IgD-negative memory B cell (primary cell): ENCODE measurements around the gene BRPF3. TPM values are rescaled to one million over a fixed set of nuclear protein-coding genes. Genes with fewer than 3 reads are reported as not detected.

Source experiments
- H3K27ac Mint-ChIP-seq, 3 donors: one replicate each; pipeline ENCODE4 v1.8.0; 2020 to 2022; ENCODE audit warnings: mild to moderate bottlenecking in 3 of 3, mixed read lengths in 3 of 3, moderate library complexity in 1 of 3
- H3K27me3 Mint-ChIP-seq: one replicate; pipeline ENCODE4 v1.8.0; 2021; ENCODE audit warnings: mixed read lengths
- H3K36me3 Mint-ChIP-seq: one replicate; pipeline ENCODE4 v1.8.0; 2020; ENCODE audit warnings: mild to moderate bottlenecking, mixed read lengths
- H3K4me1 Mint-ChIP-seq, 3 donors: one replicate each; pipeline ENCODE4 v1.8.0; 2020 to 2022; ENCODE audit warnings: mixed read lengths in 3 of 3, mild to moderate bottlenecking in 1 of 3
- H3K4me3 Mint-ChIP-seq, 4 donors: one replicate each; pipeline ENCODE4 v1.8.0; 2020 to 2022; ENCODE audit warnings: mild to moderate bottlenecking in 4 of 4, mixed read lengths in 4 of 4, moderate library complexity in 3 of 4
- H3K9me3 Mint-ChIP-seq, 3 donors: one replicate each; pipeline ENCODE4 v1.8.0; 2020 to 2021; ENCODE audit warnings: mixed read lengths in 3 of 3, mild to moderate bottlenecking in 1 of 3
- polyA plus RNA-seq: library from polyadenylated mRNA; unstranded; fragments of 300-500 nt; fragmentation: Illumina TruSeq; gene quantifications from one replicate; pipeline ENCODE4 v1.2.3, GENCODE V29; 2021

Gene BRPF3
- polyA plus RNA-seq, 1 donor from 2014 or later = 8.9 TPM

DNA sequence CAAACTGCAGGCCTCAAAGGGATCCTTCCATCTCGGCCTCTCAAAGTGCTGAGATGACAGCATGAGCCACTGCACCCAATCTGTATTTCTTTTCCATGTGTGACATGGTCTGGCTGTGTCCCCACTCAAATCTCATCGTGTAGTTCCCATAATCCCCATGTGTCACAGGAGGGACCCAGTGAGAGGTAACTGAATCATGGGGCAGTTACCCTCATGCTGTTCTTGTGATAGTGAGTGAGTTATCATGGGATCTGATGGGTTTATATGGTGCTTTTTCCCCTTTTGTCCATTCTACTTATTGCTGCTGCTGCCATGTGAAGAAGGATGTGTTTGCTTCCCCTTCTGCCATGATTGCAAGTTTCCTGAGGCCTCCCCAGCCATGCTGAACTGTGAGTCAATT lies 10.3 kb upstream of the BRPF3 start:
- Mint-ChIP-seq H3K27ac (peak overlapping the region in 1 of 3 donors; percentile 50), H3K4me1 (no peaks in the 10 kb centered on the region), H3K9me3 (peaks cover 0 to 2% (median 0%) of the 10 kb centered on the region in 3 donors), H3K27me3 (no peaks in the 10 kb centered on the region), H3K36me3 (peaks cover 7% of the 10 kb centered on the region), H3K4me3 (no peak overlapping the region)

DNA sequence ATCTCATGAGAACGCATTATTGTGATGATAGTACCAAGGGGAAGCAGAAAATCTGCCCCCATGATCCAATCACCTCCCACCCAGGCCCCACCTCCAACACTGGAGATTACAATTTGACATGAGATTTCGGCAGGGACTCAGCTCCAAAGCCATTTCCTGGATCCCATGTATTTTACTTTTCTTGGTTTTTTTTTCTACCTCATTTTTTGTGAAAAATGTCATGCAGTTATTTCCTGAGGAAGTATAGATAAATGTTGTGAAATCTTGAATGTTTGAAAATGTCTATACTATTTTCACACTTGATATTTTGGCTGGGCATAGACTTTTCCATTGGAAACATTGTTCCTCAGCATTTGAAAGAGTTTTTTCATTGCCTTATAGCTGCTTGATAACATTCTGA lies 9.1 kb upstream of the BRPF3 start:
- Mint-ChIP-seq H3K27me3 (no peaks in the 10 kb centered on the region), H3K4me1 (no peaks in the 10 kb centered on the region), H3K27ac (no peak overlapping the region), H3K9me3 (peaks cover 0 to 2% (median 0%) of the 10 kb centered on the region in 3 donors), H3K36me3 (peaks cover 6% of the 10 kb centered on the region), H3K4me3 (no peak overlapping the region)

DNA sequence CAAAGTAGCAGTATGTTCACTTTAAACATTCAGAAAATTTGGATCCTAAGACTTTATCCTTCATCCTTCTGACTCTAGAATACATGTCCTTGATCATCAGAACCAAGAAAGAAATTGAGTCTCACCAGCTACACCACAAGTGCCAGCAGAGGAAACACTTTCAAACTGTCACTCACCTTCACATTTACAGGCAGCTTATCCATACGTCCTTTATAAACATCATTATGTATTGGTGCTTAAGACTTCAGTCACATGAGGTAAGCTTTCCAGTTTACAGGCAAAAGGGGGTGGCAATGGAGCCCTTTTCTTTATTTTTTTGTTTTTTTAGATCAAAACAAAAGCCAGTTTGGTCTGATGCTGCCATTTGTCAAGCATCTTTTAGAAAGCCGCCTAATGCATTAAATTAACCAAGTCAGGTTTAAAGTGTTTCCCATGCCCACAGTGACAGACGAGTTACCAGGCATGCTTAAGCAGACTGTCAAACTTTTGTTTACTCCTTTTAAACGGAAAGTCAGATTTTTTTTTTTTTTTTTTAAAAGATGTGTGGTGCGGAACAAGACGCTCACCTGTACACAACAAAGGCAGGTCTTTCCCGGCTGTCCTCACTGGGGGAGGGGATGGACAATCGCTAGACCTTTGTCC lies 952 bp upstream of the BRPF3 start:
- peak overlapping the region; percentile 86 to 93 (median 92) for H3K4me3 Mint-ChIP-seq
- H3K27ac Mint-ChIP-seq = peak overlapping the region; percentile 84 to 95 (median 86)
- H3K27me3 Mint-ChIP-seq = no peaks in the 10 kb centered on the region
- peaks cover 1% of the 10 kb centered on the region for H3K36me3 Mint-ChIP-seq
- H3K4me1 Mint-ChIP-seq = peaks cover 5 to 18% (median 14%) of the 10 kb centered on the region in 3 donors
- no peaks in the 10 kb centered on the region for H3K9me3 Mint-ChIP-seq

DNA sequence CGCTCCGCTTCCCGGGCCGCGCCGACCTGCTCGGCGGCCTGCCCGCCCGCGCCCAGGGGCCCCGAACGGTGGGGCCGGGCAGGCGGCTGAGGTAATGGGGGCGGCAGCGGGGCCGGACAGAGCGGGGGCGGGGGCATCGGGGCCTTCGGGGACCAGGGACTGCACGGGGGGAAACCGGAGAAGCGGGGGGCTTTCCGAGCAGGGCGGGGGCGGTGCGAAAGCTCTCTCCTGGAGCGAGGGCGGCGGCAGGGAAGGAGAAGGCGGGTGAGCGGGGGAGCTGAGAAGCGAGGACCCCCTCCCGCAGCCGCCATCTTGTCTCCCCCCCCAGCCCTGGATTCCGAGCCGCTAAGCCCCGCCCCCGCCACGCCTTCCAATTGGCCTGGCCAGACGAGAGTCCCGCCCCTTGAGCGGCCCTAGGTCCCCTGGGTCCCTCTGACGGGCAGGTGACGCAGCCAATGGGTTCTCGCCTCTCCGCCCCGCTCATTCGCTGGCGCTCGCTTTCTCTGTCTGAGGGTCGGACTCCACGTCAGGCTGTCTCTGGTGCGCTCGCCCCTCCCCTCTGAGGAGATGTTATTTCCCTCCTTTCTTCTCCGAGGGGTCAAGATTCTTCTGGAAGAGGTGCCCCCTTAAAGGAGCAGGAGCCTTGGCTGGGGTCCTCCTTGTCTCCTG lies 470 bp downstream of the BRPF3 start:
- H3K27me3 Mint-ChIP-seq = no peaks in the 10 kb centered on the region
- peaks cover 0 to 2% (median 0%) of the 10 kb centered on the region in 3 donors for H3K9me3 Mint-ChIP-seq
- H3K36me3 Mint-ChIP-seq = peaks cover 1% of the 10 kb centered on the region
- H3K4me1 Mint-ChIP-seq = peaks cover 8 to 27% (median 22%) of the 10 kb centered on the region in 3 donors
- H3K4me3 Mint-ChIP-seq = peak overlapping the region; percentile 86 to 96 (median 96)
- H3K27ac Mint-ChIP-seq = peak overlapping the region; percentile 78 to 98 (median 94)

DNA sequence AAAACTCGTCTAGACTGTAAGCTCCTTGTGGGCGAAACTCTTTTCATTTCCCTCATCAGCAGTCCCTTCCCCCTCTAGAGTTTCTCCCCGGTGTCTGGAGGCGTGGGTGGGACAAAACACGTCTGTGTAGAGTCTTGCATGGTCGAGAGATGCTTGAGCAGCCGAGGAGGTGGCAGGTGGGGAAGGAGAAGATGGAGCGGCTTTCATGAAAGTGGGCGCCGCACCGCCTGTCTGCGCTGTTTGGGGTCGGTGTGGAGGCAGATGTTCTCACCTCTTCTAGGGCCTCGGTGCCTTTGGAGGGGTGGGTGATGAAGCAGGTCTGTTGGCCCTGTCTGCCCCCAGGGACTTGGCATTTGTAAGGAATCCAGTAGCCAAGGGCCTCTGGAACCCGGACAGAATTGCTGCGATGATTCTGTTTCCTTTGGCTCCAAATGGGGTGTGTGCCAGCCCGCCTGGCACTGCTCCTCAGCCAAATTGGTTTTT lies 1.2 kb downstream of the BRPF3 start:
- peaks cover 0 to 2% (median 0%) of the 10 kb centered on the region in 3 donors for H3K9me3 Mint-ChIP-seq
- peaks cover 8 to 33% (median 24%) of the 10 kb centered on the region in 3 donors for H3K4me1 Mint-ChIP-seq
- H3K36me3 Mint-ChIP-seq = peaks cover 1% of the 10 kb centered on the region
- peak overlapping the region; percentile 73 to 98 (median 94) for H3K27ac Mint-ChIP-seq
- H3K4me3 Mint-ChIP-seq = peak overlapping the region; percentile 86 to 96 (median 96)
- no peaks in the 10 kb centered on the region for H3K27me3 Mint-ChIP-seq

DNA sequence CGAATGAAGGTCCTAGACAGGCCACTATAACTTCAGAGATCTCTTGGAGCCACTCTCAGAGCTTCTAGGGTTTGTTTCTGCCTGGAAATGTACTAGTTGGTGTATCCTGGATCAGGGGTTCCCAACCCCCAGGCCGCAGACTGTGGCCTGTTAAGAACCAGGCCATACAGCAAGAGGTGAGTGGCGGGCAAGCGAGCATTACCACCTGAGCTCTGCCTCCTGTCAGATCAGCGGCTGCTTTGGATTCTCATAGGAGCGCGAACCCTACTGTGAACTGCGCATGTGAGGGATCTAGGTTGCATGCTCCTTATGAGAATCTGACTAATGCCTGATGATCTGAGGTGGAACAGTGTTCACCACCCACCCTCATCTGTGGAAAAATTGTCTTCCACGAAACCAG lies 2.4 kb downstream of the BRPF3 start:
- Mint-ChIP-seq H3K36me3 (peaks cover 1% of the 10 kb centered on the region), H3K27me3 (no peaks in the 10 kb centered on the region), H3K4me1 (peaks cover 13 to 38% (median 32%) of the 10 kb centered on the region in 3 donors), H3K9me3 (peaks cover 0 to 2% (median 0%) of the 10 kb centered on the region in 3 donors), H3K27ac (peak overlapping the region in 1 of 3 donors; percentile 12), H3K4me3 (peak overlapping the region in 2 of 4 donors; percentile 18 to 96)

DNA sequence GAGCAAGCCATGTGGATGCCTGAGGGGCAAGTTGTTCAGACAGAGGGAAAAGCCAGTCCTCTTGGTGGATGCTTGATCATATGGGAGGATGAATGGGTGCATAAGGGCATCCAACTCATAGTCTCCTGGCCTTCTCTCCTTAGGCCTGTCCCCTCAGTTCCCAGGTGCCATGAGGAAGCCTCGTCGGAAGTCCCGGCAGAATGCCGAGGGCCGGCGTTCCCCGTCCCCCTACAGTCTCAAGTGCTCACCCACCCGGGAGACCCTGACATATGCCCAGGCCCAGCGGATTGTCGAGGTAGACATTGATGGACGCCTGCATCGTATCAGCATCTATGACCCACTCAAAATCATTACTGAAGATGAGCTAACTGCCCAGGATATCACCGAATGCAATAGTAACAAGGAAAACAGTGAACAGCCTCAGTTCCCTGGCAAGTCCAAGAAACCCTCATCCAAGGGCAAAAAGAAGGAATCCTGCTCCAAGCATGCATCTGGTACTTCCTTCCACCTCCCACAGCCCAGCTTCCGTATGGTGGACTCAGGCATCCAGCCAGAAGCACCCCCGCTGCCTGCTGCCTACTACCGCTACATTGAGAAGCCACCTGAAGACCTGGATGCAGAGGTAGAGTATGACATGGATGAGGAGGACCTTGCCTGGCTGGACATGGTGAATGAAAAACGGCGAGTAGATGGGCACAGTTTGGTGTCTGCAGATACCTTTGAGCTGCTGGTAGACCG lies 3.8 kb downstream of the BRPF3 start:
- Mint-ChIP-seq H3K9me3 (peaks cover 0 to 2% (median 0%) of the 10 kb centered on the region in 3 donors), H3K4me3 (peak overlapping the region in 2 of 4 donors; percentile 45 to 96), H3K4me1 (peaks cover 14 to 43% (median 34%) of the 10 kb centered on the region in 3 donors), H3K36me3 (no peaks in the 10 kb centered on the region), H3K27ac (peak overlapping the region in 1 of 3 donors; percentile 41), H3K27me3 (no peaks in the 10 kb centered on the region)

DNA sequence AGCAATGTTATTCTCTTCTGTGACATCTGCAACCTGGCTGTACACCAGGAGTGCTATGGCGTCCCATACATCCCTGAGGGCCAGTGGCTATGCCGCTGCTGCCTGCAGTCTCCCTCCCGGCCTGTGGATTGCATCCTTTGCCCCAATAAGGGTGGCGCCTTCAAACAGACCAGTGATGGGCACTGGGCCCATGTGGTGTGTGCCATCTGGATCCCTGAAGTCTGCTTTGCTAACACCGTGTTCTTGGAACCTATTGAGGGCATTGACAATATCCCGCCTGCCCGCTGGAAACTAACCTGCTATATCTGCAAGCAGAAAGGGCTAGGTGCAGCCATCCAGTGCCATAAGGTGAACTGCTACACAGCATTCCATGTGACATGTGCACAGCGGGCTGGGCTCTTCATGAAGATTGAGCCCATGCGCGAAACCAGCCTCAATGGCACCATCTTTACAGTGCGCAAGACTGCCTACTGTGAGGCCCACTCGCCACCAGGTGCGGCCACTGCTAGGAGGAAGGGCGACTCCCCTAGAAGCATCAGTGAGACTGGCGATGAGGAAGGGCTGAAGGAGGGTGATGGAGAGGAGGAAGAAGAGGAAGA lies 4.6 kb downstream of the BRPF3 start:
- Mint-ChIP-seq H3K27ac (peak overlapping the region in 2 of 3 donors; percentile 41 to 87), H3K27me3 (no peaks in the 10 kb centered on the region), H3K9me3 (peaks cover 0 to 2% (median 0%) of the 10 kb centered on the region in 3 donors), H3K4me3 (no peak overlapping the region), H3K36me3 (no peaks in the 10 kb centered on the region), H3K4me1 (peaks cover 13 to 44% (median 32%) of the 10 kb centered on the region in 3 donors)

DNA sequence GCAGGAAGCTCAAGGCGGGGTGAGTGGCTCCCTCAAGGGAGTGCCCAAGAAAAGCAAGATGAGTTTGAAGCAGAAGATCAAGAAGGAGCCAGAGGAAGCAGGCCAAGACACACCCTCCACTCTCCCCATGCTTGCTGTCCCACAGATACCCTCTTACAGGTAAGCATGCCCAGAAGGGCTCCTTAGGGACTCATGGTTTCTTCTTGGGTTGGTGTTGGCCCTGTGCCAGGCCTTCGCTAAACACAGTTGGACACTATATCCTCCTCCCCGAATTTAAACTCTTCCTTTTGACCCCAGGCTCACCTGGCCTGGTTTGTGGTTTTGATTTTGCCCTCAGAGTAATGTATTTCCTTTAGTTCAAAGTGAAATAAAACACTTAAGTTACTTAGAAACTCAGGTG lies 5.1 kb downstream of the BRPF3 start:
- peaks cover 0 to 2% (median 0%) of the 10 kb centered on the region in 3 donors for H3K9me3 Mint-ChIP-seq
- H3K4me1 Mint-ChIP-seq = peaks cover 13 to 44% (median 32%) of the 10 kb centered on the region in 3 donors
- H3K27me3 Mint-ChIP-seq = no peaks in the 10 kb centered on the region
- H3K36me3 Mint-ChIP-seq = no peaks in the 10 kb centered on the region
- peak overlapping the region in 1 of 4 donors; percentile 11 for H3K4me3 Mint-ChIP-seq
- peak overlapping the region in 1 of 3 donors; percentile 87 for H3K27ac Mint-ChIP-seq

DNA sequence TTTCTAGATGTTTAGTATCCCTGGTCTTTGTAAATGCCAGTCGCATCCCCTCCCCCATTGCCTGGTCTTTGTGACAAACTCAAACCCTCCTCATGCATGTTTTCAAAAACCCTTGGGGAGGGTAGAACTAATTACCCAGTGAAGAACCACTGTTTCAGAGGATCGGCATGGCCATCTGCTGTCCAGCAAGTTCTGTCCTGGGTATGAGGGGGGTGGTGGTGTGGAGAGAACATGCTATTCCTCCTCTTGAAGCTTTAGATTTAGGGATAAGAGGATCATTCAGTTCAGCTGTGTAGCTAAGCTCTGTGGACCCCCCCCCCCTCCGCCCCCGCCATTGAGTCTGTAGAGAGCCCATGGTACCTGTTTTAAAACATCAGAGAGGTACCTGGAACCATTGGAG lies 5.6 kb downstream of the BRPF3 start:
- H3K27me3 Mint-ChIP-seq = no peaks in the 10 kb centered on the region
- peaks cover 0 to 2% (median 0%) of the 10 kb centered on the region in 3 donors for H3K9me3 Mint-ChIP-seq
- H3K4me3 Mint-ChIP-seq = no peak overlapping the region
- H3K36me3 Mint-ChIP-seq = no peaks in the 10 kb centered on the region
- H3K4me1 Mint-ChIP-seq = peaks cover 13 to 44% (median 32%) of the 10 kb centered on the region in 3 donors
- no peak overlapping the region for H3K27ac Mint-ChIP-seq

DNA sequence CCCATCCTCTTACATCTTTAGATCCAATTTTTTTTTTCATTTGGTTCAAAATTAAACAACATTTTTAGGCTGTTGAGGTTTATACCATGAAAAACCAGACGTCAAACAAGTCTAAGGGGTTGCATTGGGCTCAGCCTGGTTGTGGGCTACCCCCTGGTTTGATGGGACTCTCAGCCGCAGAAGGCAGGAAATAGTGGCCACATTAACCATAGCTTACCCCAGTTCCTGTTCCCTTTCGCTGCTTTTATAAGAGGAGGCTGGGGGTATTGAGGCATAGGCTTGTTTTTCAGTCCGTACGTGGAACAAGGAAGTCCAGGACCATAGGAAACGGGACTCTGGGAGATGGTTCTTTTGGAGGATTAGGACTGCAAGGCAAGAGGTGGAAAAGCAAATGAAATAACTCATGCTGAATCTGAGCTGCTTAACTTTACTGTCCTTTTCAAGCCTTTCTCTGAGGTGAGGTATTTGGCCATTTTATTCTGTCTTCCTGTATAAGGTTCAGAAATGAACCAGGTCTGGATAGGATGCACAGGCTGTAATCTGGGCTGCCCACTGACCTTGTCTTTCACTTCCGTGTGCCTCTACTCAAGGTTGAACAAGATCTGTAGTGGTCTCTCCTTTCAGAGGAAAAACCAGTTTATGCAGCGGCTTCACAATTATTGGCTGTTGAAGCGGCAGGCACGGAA lies 7.7 kb downstream of the BRPF3 start:
- peaks cover 3% of the 10 kb centered on the region for H3K36me3 Mint-ChIP-seq
- peaks cover 0 to 2% (median 0%) of the 10 kb centered on the region in 3 donors for H3K9me3 Mint-ChIP-seq
- H3K27me3 Mint-ChIP-seq = no peaks in the 10 kb centered on the region
- peak overlapping the region in 1 of 3 donors; percentile 73 for H3K27ac Mint-ChIP-seq
- peaks cover 13 to 42% (median 26%) of the 10 kb centered on the region in 3 donors for H3K4me1 Mint-ChIP-seq
- peak overlapping the region in 2 of 4 donors; percentile 39 to 41 for H3K4me3 Mint-ChIP-seq

DNA sequence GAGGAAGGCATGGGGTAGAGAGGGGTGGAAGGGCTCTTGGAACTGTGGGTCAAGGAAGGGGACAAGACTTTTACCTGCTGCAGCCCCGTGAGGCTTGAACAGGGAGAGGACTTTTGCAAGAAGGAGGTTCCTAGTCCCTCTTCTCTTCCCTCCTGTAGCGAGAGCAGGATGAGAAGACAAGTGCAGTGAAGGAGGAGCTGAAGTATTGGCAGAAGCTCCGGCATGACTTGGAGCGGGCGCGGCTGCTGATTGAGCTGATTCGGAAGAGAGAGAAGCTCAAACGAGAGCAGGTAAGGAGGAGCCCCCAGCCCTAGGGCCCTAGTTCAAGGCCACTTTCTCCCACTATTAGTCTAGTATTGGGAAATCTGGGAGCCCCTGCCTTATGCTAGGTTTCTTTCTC lies 10.6 kb downstream of the BRPF3 start:
- H3K9me3 Mint-ChIP-seq = no peaks in the 10 kb centered on the region
- peaks cover 7% of the 10 kb centered on the region for H3K36me3 Mint-ChIP-seq
- peaks cover 11 to 23% (median 15%) of the 10 kb centered on the region in 3 donors for H3K4me1 Mint-ChIP-seq
- no peak overlapping the region for H3K27ac Mint-ChIP-seq
- no peak overlapping the region for H3K4me3 Mint-ChIP-seq
- H3K27me3 Mint-ChIP-seq = no peaks in the 10 kb centered on the region

DNA sequence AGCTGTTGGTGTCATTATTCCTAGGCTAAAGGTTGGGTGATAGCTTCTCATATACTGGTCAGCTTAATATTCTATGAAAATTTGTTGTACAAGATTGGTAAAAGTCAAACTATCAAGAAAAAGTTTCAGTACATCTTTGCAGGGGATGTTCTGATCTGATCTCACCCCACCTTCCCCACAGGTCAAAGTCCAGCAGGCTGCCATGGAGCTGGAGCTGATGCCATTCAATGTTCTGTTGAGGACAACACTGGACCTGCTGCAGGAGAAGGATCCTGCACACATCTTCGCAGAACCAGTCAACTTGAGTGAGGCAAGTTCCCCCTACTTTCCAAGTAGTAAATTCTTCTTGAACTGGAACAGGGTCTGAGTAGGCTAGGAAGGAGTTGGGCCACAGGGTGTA lies 13.1 kb downstream of the BRPF3 start:
- H3K4me1 Mint-ChIP-seq = peaks cover 0 to 9% (median under 1%) of the 10 kb centered on the region in 3 donors
- no peak overlapping the region for H3K27ac Mint-ChIP-seq
- H3K36me3 Mint-ChIP-seq = peaks cover 11% of the 10 kb centered on the region
- no peaks in the 10 kb centered on the region for H3K9me3 Mint-ChIP-seq
- no peaks in the 10 kb centered on the region for H3K27me3 Mint-ChIP-seq
- no peak overlapping the region for H3K4me3 Mint-ChIP-seq

DNA sequence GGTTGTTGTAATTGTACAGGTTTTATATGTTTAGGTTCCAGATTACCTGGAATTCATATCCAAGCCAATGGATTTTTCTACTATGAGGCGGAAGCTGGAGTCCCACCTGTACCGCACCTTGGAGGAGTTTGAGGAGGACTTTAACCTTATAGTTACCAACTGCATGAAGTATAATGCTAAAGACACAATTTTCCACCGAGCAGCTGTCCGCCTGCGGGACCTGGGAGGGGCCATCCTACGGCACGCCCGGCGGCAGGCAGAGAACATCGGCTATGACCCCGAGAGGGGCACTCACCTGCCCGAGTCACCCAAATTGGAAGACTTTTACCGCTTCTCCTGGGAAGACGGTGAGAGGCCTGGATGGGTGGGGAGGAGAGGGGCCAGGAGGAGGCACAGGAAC lies 13.6 kb downstream of the BRPF3 start:
- Mint-ChIP-seq H3K27me3 (no peaks in the 10 kb centered on the region), H3K9me3 (no peaks in the 10 kb centered on the region), H3K4me1 (peaks cover 0 to 6% (median 4%) of the 10 kb centered on the region in 3 donors), H3K27ac (no peak overlapping the region), H3K36me3 (peaks cover 13% of the 10 kb centered on the region), H3K4me3 (no peak overlapping the region)
